ENCODE data around the gene PICK1.

- TF ChIP-seq CTCF (IDR thresholded peaks at IDR 0.05) (peak; percentile 10; the same call in 1 of the 2 replicates), ZFX (IDR thresholded peaks at IDR 0.05; ENCODE audit: borderline replicate concordance) (no peak)
Observed at GRCh38 chr22:38017272-38017920, 39.8 kb upstream of the PICK1 start.

Measured in 22Rv1 (cell line).